ENCODE results near the gene CHRNA5.

Gene CHRNA5

DNA sequence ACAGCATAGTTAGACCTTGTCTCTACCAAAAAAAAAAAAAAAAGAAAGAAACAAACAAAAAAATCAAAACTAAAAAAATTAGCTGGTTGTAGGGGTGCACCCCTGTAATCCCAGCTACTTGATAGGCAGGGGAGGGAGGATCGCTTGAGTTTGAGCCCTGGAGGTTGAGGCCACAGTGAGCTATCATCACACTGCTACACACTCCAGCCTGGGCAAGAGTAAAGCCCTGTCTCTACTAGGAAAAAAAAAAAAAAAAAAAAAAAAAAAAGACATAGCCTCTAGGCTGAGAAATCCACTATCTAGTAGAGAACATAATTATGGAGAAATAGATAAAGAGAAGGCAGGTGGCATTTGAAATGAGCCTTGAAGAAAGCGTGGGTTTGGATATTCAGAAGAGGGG lies 2.2 kb upstream of the CHRNA5 start:
- TF ChIP-seq, protein P1, sequence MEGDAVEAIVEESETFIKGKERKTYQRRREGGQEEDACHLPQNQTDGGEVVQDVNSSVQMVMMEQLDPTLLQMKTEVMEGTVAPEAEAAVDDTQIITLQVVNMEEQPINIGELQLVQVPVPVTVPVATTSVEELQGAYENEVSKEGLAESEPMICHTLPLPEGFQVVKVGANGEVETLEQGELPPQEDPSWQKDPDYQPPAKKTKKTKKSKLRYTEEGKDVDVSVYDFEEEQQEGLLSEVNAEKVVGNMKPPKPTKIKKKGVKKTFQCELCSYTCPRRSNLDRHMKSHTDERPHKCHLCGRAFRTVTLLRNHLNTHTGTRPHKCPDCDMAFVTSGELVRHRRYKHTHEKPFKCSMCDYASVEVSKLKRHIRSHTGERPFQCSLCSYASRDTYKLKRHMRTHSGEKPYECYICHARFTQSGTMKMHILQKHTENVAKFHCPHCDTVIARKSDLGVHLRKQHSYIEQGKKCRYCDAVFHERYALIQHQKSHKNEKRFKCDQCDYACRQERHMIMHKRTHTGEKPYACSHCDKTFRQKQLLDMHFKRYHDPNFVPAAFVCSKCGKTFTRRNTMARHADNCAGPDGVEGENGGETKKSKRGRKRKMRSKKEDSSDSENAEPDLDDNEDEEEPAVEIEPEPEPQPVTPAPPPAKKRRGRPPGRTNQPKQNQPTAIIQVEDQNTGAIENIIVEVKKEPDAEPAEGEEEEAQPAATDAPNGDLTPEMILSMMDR (IDR thresholded peaks at IDR 0.05; ENCODE audit: control extremely low read depth, extremely low read depth, low read depth, missing control alignments): no peak
- no peak for DNase-seq (ENCODE audit: extremely low spot score)
- POLR2A ChIA-PET: interaction anchor here (0.6 kb wide), 1 partner anchor 368 kb away, joined by 3 read pairs; no protein-coding TSS in a partner anchor
- CTCF ChIA-PET: interaction anchor here (1.1 to 2.2 kb wide), 2 partner anchors 15 to 18 kb away, joined by 4 to 8 read pairs; no protein-coding TSS in a partner anchor

- TF ChIP-seq, protein P1 (IDR thresholded peaks at IDR 0.05; ENCODE audit: control extremely low read depth, extremely low read depth, low read depth, missing control alignments): no peak
- ChIA-PET POLR2A (interaction anchor here (0.5 to 2.1 kb wide), 7 partner anchors 9 to 1520 kb away, joined by 3 to 8 read pairs (median 3); partner anchors contain the start of gene DNAJA4), CTCF (interaction anchor here (1.2 to 2.2 kb wide), 5 partner anchors 12 to 248 kb away, joined by 3 to 8 read pairs (median 4); no protein-coding TSS in a partner anchor)
- DNase-seq (ENCODE audit: extremely low spot score): no peak
Observed at GRCh38 chr15:78564743-78565096, 600 bp upstream of the CHRNA5 start.

- ChIA-PET CTCF (interaction anchor here (1.4 to 3.2 kb wide), 4 partner anchors 10 to 23 kb away, joined by 4 to 16 read pairs (median 7); no protein-coding TSS in a partner anchor), POLR2A (interaction anchor here (0.9 to 2.1 kb wide), 4 partner anchors 10 to 306 kb away, joined by 3 to 8 read pairs (median 3); partner anchors contain the start of genes DNAJA4 and PSMA4)
- peak; percentile 23 for DNase-seq (ENCODE audit: extremely low spot score)
- TF ChIP-seq, protein P1 (IDR thresholded peaks at IDR 0.05; ENCODE audit: control extremely low read depth, extremely low read depth, low read depth, missing control alignments): no peak
Observed at GRCh38 chr15:78565951-78566774, 843 bp downstream of the CHRNA5 start.

- TF ChIP-seq, protein P1 (IDR thresholded peaks at IDR 0.05; ENCODE audit: control extremely low read depth, extremely low read depth, low read depth, missing control alignments): no peak
- CTCF ChIA-PET: interaction anchor here (1.1 to 3.2 kb wide), 2 partner anchors 8 to 34 kb away, joined by 3 to 16 read pairs; no protein-coding TSS in a partner anchor
- peak; percentile 23 for DNase-seq (ENCODE audit: extremely low spot score)
- POLR2A ChIA-PET: no interaction called here
Observed at GRCh38 chr15:78567531-78567930, 2.2 kb downstream of the CHRNA5 start.

GRCh38 chr15:78570710-78571109 lies 5.4 kb downstream of the CHRNA5 start:
- ChIA-PET POLR2A (no interaction called here), CTCF (interaction anchor here (1.2 kb wide), 1 partner anchor 9 kb away, joined by 3 read pairs; no protein-coding TSS in a partner anchor)
- DNase-seq (ENCODE audit: extremely low spot score): no peak
- TF ChIP-seq, protein P1 (IDR thresholded peaks at IDR 0.05; ENCODE audit: control extremely low read depth, extremely low read depth, low read depth, missing control alignments): no peak

DNA sequence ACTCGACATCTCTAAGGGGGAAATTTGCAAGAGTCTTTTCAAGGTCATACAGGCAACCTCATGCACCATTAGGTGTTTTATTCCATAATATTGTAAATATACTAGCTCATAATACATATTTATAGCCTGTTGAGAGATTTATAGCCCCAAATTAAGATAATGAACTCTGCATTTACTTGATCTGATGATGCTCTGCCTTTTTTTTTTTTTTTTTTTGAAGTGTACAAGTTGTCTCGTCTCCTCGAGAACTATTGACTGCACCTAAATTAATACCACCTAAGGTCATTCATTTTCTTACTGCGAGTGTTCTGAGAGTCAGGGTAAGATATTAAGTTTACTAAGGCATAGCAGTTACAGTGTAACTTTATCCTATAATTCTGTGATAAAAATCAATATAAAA lies 6.1 kb downstream of the CHRNA5 start:
- ChIA-PET POLR2A (no interaction called here), CTCF (interaction anchor here (1.2 kb wide), 1 partner anchor 9 kb away, joined by 3 read pairs; no protein-coding TSS in a partner anchor)
- no peak for DNase-seq (ENCODE audit: extremely low spot score)
- TF ChIP-seq, protein P1 (IDR thresholded peaks at IDR 0.05; ENCODE audit: control extremely low read depth, extremely low read depth, low read depth, missing control alignments): no peak

Measured in GM10248 (cell line).